Pulmonary artery endothelial cell (primary cell): ENCODE data around the gene ENTREP1. TPM values are rescaled to one million over a fixed set of nuclear protein-coding genes. Genes with fewer than 3 reads are reported as not detected.

Source experiments
- DNase-seq: peaks from one replicate; pipeline ENCODE4 v3.0.0-alpha.2; 2011; ENCODE audit warnings: low read depth, low spot score
- total RNA-seq: library from RNA; depleted of rRNA; stranded (reverse); fragments of >200 nt; gene quantifications from 2 replicates; pipeline ENCODE4 v1.2.3, GENCODE V29; 2014

ENTREP1 gene
- total RNA-seq, 1 donor from 2014 or later = 1.5 TPM

GRCh38 chr9:69319324-69320025 is 5.5 kb upstream of the ENTREP1 start:
- DNase-seq = no peak

GRCh38 chr9:69322256-69322655 is 2.8 kb upstream of the ENTREP1 start:
- no peak for DNase-seq

GRCh38 chr9:69323861-69324260 is 1.2 kb upstream of the ENTREP1 start:
- no peak for DNase-seq

GRCh38 chr9:69325409-69326212 is 596 bp downstream of the ENTREP1 start:
- DNase-seq = no peak

GRCh38 chr9:69326261-69326660 is 1.2 kb downstream of the ENTREP1 start:
- no peak for DNase-seq

GRCh38 chr9:69330580-69330979 is 5.6 kb downstream of the ENTREP1 start:
- no peak for DNase-seq

GRCh38 chr9:69331444-69331843 is 6.4 kb downstream of the ENTREP1 start:
- DNase-seq = no peak

GRCh38 chr9:69332067-69332685 is 7.2 kb downstream of the ENTREP1 start:
- no peak for DNase-seq

- DNase-seq = no peak
Observed at GRCh38 chr9:69333716-69334115, 8.7 kb downstream of the ENTREP1 start.

- DNase-seq = no peak
Observed at GRCh38 chr9:69334317-69334716, 9.3 kb downstream of the ENTREP1 start.

GRCh38 chr9:69339620-69340019 is 14.6 kb downstream of the ENTREP1 start:
- no peak for DNase-seq

GRCh38 chr9:69340631-69341030 is 15.6 kb downstream of the ENTREP1 start:
- DNase-seq = no peak

GRCh38 chr9:69342769-69343168 is 17.8 kb downstream of the ENTREP1 start:
- no peak for DNase-seq

GRCh38 chr9:69344459-69344858 is 19.4 kb downstream of the ENTREP1 start:
- DNase-seq = no peak

GRCh38 chr9:69346596-69347390 is 21.8 kb downstream of the ENTREP1 start:
- no peak for DNase-seq

- no peak for DNase-seq
Observed at GRCh38 chr9:69347607-69348006, 22.6 kb downstream of the ENTREP1 start.

GRCh38 chr9:69351227-69351626 is 26.2 kb downstream of the ENTREP1 start:
- DNase-seq = no peak

GRCh38 chr9:69355232-69355631 is 30.2 kb downstream of the ENTREP1 start:
- no peak for DNase-seq

- no peak for DNase-seq
Observed at GRCh38 chr9:69357030-69357775, 32.2 kb downstream of the ENTREP1 start.

GRCh38 chr9:69357821-69358220 is 32.8 kb downstream of the ENTREP1 start:
- DNase-seq = no peak

GRCh38 chr9:69363191-69363590 is 38.2 kb downstream of the ENTREP1 start:
- DNase-seq = no peak
